ENCODE data around the gene PTAFR.
A peak's percentile ranks its signal among the peaks of the same experiment; 100 is the strongest.
"Not testable (repeated sequence)": the region's sequence is repeated elsewhere in the genome, so short reads cannot be mapped to it uniquely, and the experiment has no call there.

The PTAFR gene

DNA sequence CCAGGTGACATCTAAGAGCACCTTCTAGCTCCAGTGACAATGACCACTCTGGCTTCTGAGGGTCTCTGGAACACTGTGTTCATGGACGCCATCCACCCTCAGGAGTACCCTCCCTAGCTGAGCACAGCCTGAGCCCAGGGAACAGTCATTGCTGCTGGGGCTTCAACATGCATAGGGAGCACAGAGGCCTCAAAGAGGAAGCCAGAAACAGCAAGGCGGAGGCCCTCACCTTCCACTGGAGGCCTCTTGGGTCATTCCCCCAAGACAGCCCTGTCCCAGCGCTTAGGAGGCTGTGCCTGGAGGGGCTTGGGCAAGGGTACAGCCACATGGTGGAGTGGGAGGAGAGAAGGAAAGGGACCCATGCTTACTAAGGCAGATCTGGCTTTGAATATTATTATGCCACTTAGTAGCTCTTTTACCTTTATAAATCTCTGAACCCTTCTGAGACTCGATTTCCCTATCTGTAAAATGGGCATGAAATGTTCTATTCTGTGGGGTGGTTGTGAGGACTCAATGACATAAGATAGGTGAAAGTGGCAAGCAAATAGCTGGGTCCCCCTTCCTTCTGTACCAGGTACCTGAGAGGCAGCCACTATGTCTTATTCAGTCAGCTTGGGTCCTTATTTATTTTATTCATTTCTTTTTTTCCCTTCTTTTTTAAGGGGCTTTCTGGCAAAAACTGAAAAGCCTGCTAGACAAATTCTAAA, 32.8 kb downstream of the PTAFR start:
- no peak for DNase-seq

DNA sequence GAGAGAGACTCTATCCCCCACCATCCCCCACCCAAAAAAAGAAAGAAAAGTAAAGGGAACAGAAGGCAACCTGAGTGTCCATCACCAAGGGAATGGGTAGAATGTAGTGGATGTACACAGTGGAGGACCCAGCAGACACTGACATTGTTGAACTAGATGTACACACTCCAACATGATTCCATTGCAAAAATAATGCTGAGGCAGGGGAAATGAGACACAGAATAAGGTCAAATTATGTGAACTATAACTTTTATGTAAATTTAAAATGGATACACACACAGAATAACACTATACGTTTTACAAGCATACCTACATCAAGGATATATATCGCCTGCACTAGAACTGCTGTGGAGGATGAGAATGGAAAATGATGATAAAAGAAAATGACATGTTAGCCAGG, 34.8 kb downstream of the PTAFR start:
- DNase-seq, result no peak

DNA sequence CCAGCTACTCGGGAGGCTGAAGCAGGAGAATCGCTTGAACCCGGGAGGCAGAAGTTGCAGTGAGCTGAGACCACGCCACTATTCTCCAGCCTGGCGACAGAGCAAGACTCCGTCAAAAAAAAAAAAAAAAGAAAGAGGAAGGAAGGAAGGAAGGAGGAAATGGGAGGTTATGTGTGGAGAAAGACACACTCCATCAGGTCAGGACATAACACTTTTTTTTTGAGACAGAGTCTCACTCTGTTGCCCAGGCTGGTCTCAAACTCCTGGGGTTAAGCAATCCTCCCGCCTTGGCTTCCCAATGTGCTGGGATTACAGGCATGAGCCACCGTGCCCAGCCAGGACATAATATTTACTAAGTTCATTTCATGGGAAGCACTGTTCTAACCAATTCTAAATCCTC, 36.6 kb downstream of the PTAFR start:
- not testable (repeated sequence) for DNase-seq

DNA sequence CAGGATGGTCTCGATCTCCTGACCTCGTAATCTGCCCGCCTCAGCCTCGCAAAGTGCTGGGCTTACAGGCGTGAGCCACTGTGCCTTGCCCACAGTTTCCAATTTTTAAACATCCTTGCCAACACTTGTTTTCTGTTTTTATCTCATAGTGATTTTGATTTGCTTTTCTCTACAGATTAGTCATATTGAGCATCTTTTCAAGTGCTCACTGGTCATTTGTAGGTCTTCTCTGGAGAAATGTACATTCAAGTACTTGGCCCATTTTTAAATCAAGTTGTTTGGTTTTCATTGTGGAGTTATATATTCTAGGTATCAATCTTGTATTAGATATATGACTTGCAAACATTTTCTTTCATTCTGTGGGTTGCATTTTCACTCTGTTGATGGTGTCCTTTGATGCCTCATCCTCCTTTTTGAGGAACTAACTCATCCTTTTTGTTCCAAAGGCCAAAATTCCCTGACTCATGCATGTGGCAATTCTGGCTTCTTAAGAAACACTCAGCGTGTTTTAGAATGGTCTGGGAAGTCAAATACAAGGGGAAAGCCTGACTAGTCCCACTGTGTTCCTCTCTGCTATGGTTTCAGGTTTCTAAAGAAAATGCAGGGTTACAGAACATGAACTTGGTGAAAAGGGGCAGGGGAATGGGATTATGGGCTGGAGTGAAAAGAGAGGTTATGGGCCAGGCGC, 37.3 kb downstream of the PTAFR start:
- no peak for DNase-seq

DNA sequence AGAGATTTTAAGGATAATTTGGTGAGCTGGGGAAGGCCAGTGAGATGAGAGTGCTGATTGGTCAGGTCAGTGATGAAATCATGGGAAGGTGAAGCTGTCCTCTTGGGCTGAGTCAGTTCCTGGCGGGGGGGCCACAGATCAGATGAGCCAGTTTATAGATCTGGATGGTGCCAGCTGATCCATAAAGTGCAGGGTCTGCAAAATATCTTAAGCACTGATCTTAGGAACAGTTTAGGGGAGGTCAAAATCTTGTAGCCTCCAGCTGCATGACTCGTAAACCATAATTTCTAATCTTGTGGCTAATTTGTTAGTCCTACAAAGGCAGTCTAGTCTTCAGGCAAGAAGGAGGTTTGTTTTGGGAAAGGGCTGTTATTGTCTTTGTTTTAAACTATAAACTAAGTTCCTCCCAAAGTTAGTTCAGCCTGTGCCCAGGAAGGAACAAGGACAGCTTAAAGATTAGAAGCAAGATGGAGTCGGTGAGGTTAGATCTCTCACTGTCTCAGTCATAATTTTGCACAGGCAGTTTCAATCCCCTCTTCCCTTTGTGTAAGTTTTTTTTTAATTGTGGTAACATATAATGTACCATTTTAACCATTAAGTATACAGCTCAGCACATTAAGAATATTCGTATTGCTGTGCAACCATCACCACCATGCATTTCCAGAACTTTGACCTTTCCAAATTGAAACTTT, 39.4 kb downstream of the PTAFR start:
- no peak for DNase-seq

DNA sequence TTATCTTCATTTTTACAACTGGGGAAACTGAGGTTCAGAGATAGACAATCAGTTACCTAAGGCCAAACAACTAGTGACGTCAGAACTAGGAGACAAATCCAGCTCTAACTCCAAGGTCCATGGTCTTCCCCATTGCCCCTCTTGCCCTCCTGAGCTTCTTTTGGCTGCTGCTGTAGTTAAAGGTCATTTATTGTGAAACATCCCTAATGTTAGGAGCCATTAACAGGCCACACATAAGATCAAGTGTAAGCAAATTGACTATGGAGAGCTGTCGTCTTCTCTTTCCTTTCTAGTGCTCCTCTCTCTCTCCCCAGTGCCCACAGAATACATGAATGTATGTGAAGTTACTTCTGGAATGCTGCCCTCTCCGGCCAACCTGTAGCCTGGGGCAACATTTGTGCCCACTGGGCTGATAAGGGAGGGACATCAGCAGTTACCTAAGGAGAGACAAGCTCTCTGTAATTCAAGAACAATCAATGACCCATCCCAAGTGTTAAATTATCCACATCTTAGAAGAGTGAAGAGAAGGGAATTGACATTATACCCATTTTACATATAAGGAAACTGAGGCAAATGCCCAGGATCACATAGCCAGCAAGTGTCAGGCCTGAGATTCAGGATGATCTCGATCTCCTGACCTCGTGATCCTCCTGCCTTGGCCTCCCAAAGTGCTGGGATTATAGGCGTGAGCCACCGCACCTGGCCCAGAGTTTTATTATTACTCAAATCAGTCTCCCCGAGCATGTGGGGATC, 40.1 kb downstream of the PTAFR start:
- no peak for DNase-seq

DNA sequence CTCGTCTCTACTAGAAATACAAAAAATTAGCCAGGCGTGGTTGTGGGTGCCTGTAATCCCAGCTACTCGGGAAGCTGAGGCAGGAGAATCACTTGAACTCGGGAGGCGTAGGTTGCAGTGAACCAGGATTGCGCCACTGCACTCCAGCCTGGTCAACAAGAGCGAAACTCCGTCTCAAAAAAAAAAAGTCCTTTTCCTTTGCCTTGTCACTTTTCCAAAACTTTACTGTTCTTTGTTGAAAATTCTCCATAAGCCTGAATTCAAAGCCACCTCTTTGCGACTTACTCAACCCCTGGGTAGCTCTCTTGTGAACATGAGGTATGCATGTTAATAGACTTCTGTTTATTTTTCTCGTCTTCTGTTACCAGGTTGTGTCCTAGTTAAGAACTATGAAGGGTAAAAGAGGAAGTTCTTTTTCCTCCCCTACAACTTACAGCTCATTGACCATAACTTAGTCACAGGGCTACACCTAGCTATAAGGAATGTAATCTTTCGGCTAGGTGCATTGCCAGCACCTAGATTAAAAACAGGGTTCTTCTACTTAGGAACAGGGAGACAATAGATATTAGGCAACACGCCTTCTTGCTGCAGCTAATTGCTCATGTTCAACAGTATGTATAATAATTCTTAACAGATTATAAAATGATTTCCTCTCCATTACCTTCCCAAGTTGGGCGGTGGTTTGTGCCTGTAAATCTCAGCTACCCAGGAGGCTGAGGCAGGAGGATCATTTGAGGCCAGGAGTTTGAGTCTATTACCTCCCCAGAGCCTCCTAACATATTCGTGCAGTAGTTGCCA, 40.9 kb downstream of the PTAFR start:
- DNase-seq, result no peak

DNA sequence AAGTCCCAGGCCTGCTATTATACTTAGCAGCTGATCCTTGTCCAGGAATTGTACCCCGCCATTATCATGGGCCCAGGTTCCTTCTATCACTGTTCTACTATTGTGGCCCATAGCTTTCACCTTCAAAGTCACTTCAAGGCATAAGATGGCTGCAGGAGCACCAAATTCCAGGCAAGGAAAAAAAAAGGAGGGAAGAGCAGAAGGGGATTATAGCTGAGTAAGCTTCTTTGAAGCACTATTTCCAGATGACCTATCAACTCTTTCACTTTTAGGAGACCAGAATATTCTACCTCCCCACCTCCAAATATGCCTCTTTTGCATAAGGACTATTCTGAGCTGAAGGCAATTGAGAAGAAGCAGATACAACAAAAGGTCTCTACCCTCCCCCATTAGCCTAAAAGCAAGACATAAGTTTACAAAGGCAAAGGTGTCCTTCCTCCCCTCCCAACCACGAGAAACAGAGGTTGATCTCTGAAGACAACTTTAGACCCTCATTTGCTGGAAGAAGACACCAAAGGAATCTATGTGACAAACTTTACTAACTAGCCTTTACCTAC, 41.8 kb downstream of the PTAFR start:
- DNase-seq, result no peak

DNA sequence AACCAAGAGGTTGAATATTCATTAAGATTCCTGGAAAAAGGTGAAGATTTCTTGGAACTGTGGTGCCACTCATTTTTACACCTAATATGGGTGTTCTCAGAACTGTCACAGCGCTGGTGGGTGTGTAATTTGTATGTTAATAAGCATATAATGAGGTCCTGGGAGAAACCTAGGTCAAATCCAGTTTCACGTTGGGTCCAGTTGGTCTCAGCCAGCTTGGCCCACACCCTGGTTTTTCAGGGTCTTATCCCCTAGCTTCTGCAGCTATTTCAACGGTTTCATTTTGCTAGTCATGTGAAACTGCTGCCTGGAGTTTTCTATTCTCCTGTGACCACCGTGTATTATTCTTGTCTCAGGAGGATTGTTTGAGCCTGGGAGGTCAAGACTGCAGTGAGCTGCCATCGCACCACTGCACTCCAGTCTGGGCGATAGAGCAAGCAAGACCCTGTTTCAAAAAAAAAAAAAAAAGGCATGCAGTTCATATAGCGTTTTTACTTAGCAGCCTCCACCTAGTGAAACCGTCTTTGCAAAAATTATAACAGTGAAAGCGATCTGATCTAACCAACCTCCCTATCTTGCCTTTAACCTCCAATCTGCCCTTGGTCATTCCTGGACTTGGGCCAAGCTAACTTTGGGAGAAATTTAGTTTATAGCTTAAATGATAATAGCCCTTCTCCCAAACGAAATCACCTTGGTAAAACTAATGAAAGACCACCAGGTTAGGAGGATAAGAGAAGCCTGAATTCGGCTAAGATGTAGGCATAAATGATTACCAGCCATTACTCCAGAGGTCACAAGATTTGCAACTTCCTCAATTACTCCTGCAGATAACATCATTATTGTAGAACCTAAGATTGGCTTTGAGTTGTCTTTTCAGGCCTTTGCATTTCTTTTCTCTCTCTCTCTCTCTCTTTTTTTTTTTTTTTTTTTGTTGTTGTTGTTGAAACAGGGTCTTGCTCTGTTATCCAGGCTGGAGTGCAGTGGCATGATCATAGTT, 44.0 kb downstream of the PTAFR start:
- no peak for DNase-seq

DNA sequence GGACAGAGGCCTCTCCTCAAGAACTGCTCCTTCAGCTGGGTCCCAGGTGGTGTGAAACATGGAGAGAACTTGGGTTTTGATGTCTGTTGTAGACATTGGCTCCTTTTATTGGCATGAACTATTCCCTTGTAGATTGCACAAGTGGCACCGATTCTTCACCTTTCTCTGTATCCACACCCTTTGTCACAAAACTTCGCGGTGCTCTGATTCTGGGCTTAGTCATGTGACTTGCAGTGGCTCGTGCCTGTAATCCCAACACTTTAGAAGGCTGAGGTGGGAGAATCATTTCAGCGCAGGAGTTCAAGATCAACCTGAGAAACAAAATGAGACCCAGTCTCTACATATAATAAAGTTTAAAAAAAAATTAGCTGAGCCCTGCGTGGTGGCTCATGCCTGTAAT, 45.6 kb downstream of the PTAFR start:
- no peak for DNase-seq

DNA sequence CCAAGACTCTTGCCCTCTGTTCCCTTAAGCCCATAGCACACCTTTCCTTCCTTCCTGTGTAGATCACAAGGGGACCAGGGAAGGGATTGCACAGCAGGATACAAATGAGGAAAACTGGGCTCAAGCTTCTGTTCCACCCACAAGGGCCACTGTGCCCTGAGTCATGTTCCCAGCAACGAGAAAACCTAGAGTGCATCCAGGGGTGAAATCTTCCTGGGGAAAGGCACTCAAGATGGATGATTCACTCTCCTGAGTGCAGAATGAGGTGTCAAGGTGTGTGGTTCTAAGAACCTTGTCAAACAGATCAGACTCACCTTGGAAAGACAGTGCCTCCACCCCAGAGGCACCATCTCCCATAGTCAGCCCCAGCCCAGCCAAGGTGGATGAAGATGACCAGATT, 47.3 kb downstream of the PTAFR start:
- DNase-seq, result peak; percentile 7

DNA sequence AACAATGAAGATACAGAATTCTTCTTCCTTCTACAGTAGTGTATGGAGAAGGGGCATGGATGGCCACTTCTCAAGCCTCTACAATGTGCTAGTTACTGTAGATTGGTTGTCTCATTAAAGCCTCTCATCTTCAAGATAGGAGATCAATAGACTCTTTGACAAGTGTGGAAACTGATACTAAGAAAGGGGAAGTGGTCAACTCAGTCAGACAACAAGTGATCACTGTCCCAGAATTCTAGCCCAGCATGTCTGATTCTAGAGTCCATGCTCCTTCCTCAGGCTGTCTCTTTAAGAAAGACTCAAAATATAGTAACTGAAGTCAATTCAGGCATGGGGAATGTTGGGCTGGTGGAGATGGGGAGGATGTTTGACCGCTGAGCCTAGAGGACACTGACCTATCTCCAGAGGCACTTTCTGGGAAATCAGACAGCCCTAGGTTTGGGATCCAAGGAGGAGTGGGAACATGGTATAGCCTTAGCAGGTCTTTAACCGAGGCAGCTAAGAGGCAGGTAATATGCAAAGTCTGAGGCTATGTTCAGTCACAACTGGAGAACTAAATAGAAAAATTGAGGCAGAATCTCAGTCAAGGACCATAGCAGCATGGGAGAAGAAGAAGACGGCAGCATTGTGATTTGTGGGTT, 48.8 kb downstream of the PTAFR start:
- no peak for DNase-seq

DNA sequence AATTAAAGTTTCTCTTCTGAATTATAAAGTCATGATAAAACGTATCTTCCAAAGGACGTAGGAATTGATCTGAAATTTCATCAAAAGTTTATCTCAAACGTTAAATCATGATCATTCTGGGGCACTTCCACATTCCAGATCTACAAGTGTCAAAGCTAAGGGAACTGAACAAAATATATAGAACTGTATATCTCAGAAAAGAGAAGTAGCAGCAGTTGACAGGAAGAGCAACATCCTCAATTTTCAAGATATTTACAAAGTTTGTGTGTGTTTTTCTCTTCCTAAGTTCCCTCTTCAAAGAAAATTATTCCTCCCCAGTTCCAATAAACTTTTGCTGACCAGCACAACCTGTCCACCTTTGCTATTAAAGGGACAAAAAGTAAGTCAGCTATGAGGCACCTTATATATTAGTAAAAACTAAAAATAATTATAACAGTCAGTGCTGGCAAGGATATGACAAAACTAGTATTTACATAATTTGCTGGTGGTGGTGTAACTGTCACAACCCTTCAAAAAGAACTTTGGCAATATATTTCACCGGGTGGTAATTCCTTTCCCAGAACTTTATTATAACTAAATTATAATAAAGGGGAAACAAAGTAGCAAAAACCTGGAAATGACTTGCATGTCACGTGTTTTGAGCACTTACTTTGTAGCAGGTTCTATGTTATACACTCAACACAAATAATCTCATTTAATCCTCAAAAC, 49.6 kb downstream of the PTAFR start:
- no peak for DNase-seq

DNA sequence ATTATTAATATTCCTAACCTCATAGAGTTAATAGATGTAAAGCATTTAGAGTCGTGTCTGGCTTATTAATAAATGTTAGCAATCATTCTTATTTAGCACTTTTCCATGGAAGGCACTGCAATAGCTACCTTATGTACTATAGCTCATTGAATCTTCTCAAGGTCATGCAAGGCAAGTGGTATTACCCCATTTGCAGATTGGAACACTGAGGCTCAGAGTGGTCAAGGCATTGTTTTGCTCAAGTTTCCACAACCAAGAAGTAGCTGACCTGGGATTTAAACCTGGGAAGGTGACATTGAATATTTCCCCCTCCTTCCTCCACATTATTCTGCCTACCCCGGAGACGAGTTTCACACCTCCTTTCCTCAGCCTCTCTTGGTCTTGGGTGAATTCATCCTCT, 50.3 kb downstream of the PTAFR start:
- no peak for DNase-seq

DNA sequence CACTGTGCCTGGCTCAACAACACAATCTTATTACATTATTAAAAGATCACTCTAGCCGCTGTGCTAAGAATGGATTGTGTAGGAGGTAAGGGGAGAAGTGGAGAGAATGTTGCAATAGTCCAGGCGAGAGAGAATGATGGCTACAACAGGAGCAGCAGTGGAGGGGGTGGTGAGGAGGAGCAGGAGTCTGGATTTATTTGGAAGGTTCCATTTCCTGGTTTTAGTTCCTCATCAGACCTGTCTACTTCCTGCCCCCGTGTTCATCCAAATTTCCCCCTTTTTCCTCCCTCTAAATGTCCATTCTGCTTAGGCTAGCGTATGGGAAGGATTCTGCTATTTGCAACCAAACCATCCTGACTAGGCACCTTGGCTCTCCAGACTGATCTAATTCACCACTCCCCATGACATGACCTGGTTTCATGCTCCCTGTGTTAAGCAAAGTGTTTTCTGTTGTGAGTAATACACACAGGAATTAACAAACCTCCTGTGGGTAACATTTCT, 53.0 kb downstream of the PTAFR start:
- DNase-seq, result peak; percentile 63

DNA sequence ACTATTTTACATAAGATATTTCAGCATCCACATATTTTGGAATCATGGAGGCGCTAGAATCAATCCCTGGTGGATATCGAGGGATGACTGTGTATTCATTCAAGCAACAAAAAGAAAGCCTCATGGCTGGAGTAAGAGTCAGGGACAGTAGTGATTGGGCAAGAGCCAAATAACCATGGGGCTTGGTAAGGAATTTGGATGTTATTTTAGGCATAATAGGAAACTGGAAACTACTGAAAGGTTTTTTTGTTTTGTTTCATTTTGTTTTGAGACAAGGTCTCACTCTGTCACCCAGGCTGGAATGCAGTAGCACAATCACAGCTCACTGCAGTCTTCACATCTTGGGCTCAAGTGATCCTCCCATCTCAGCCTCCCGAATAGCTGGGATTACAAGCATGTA, 54.3 kb downstream of the PTAFR start:
- peak; percentile 64 for DNase-seq

DNA sequence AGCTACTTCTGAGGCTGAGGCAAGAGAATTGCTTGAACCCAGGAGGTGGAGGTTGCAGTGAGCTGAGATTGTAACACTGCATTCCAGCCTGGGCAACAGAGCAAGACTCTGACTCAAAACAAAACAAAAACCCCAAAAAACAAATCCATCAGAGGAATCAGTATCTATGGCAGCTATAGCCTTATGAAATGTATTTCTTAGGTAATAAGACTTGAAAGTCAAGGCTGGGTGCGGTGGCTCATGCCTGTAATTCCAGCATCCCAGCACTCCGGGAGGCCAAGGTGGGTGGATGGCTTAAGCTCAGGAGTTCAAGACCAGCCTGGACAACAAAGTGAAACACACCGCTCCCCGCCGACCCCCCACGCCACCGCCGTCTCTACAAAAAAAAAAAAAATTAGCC, 56.9 kb downstream of the PTAFR start:
- no peak for DNase-seq

DNA sequence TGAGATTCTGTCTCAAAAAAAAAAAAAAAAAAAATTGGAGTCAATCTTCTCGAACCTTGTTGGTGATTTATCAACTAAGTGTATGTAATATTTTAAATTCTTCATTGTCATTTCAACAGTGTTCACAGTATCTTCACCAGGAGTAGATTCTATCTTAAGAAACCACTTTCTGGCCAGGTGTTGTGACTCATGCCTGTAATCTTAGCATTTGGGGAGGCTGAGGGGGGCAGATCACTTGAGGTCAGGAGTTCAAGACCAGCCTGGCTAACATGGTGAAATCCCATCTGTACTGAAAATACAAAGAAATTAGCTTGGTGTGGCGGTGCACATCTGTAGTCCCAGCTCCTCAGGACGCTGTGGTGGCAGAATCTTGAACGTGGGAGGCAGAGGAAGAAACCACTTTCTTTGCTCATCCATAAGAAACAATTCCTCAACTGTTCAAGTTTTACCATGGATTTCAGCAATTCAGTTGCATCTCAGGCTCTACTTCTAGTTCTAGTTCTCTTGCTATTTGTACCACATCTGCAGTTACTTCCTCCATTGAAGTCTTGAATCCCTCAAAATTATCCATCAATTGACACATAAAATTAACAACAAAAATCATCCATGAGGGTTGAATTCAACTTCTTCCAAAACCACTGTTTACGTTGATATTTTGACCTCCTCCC, 57.7 kb downstream of the PTAFR start:
- no peak for DNase-seq

DNA sequence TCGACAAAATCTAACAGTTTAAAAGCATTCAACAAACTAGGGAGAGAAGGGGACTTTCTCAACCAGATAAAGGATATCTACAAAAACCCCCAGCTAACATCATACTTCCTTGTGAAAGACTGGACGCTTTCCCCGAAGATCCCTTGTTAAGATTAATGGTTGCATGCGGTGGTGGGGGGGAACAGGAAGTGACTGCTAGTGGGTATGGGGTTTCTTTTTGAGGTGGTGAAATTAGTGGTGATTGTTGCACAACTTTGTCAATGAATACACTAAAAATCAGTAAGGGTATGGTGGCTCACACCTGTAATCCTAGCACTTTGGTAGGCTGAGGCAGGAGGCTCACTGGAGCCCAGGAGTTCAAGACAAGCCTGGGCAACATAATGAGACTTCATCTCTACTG, 61.2 kb downstream of the PTAFR start:
- no peak for DNase-seq
